Left ventricle myocardium inferior (tissue), 1 donor: Measurements from ENCODE around the gene WTIP. TPM values are rescaled to one million over a fixed set of nuclear protein-coding genes. Genes with fewer than 3 reads are reported as not detected.
"Not testable (repeated sequence)": the region's sequence is repeated elsewhere in the genome, so short reads cannot be mapped to it uniquely, and the experiment has no call there.

ENCODE experiments used
- DNase-seq: peaks from one replicate; pipeline ENCODE4 v3.0.0-alpha.2; 2020
- H3K27ac ChIP-seq: fragments of 200-600 bp; replicated peaks from 2 replicates; pipeline ENCODE4 v1.8.0; 2021
- H3K27me3 ChIP-seq: fragments of 200-600 bp; 2 replicates; pipeline ENCODE4 v1.8.0; 2021; ENCODE audit warnings: low read depth
- H3K36me3 ChIP-seq: fragments of 200-600 bp; 2 replicates; pipeline ENCODE4 v1.8.0; 2021
- H3K4me1 ChIP-seq: fragments of 200-600 bp; 2 replicates; pipeline ENCODE4 v1.8.0; 2021
- H3K4me3 ChIP-seq: fragments of 200-600 bp; 2 replicates; pipeline ENCODE4 v1.8.0; 2021; ENCODE audit warnings: mild to moderate bottlenecking, moderate library complexity
- H3K9me3 ChIP-seq: fragments of 200-600 bp; replicated peaks from 2 replicates; pipeline ENCODE4 v1.8.0; 2021
- CTCF ChIP-seq: fragments of 200-600 bp; IDR thresholded peaks from 2 replicates; pipeline ENCODE4 v1.8.0; 2021; ENCODE audit warnings: antibody characterized with exemption, mild to moderate bottlenecking, borderline replicate concordance
- intact Hi-C: fragments of 100-400 bp; cut with micrococcal nuclease; formaldehyde crosslinking; loops from one replicate; pipeline ENCODE4 v1.11.0; 2022
- total RNA-seq: library from RNA; stranded (reverse); fragmentation: NEBNext Ultra II Directional; extraction: Animal tissue kit (Norgen Biotek cat#: 25700); gene quantifications from one replicate; pipeline ENCODE4 v1.2.1, GENCODE V29; 2021
- donor health status: DM: no; HTN: yes; CAD: no; lungs with severe emphysema.

WTIP gene
- total RNA-seq, 1 donor from 2014 or later: 19.5 TPM

DNA sequence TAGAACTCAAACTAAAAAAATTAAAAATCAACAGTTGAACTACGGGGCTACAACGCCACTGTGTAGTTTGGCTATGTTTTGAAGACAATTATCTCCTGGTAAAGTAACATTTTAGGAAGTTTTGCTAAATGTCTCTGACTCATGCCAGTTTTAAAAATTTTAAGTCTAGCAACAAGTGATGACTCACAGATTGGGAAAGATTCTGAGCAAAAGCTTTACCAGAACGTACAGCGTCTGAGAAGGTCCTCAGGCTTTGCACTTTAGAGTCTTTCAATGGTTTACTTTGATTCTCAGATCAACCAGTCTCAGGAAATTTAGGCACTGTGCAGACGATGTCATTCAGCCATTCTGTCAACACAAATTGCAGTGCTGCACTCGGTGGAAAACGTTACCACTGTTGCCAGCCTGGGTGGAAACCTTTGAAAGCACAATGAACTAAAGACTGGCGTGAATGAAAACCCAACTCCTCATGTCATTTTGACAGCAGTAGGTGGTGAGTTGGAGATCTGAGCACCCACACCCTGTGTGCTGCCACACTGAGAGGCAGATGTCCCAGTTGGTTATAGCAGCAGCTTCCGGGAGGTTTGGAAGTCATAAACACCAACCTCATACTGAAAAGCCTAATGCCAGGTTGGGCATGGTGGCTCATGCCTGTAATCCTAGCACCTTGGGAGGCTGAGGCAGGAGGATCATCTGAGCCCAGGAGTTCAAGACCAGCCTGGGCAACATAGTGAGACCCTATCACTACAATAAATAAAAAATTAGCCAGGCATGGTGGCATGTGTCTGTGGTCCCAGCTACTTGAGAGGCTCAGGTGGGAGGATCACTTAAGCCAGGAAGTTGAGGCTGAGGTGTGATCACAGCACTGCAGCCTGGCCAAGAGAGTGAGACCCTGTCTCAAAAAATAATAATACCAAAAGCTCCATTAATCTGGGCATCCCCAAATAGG is 6.3 kb upstream of the WTIP start:
- intact Hi-C loops: no loop called here
- H3K36me3 ChIP-seq: peaks cover 31% of the 10 kb centered on the region
- no peak for DNase-seq
- no peak for TF ChIP-seq CTCF
- H3K4me1 ChIP-seq: peaks cover 4% of the 10 kb centered on the region
- H3K27ac ChIP-seq: peak overlapping the region; percentile 6
- H3K9me3 ChIP-seq: no peaks in the 10 kb centered on the region
- no peak overlapping the region for H3K4me3 ChIP-seq
- no peaks in the 10 kb centered on the region for H3K27me3 ChIP-seq

- Histone ChIP-seq H3K4me1 (peaks cover 9% of the 10 kb centered on the region), H3K9me3 (no peaks in the 10 kb centered on the region), H3K27ac (peak overlapping the region; percentile 6), H3K27me3 (no peaks in the 10 kb centered on the region), H3K4me3 (no peak overlapping the region), H3K36me3 (peaks cover 25% of the 10 kb centered on the region)
- no peak for TF ChIP-seq CTCF
- DNase-seq: no peak
- intact Hi-C loops: no loop called here
Observed at GRCh38 chr19:34475975-34476594, 5.5 kb upstream of the WTIP start.

DNA sequence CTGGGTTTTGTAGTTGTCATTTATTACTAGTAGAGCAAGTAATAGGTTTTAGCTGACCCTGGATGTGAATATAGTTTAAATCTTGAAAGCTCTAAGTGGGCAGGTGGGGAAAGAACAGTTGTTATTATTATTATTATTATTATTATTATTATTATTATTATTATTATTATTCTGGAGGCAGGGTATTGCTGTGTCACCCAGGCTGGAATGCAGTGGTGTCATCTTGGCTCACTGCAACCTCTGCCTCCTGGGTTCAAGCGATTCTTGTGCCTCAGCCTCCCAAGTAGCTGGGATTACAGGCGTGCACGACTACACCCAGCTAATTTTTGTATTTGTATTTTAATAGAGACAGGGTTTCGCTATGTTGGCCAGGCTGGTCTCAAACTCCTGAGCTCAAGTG is 3.1 kb upstream of the WTIP start:
- H3K9me3 ChIP-seq, DNase-seq, H3K4me3 ChIP-seq, H3K27me3 ChIP-seq, H3K27ac ChIP-seq, intact Hi-C loops, H3K36me3 ChIP-seq: not testable (repeated sequence)
- H3K4me1 ChIP-seq: peaks cover 25% of the 10 kb centered on the region

- H3K4me1 ChIP-seq: peaks cover 34% of the 10 kb centered on the region
- no peak overlapping the region for H3K4me3 ChIP-seq
- H3K36me3 ChIP-seq: no peaks in the 10 kb centered on the region
- no peak for TF ChIP-seq CTCF
- no peak overlapping the region for H3K27ac ChIP-seq
- intact Hi-C loops: no loop called here
- no peaks in the 10 kb centered on the region for H3K9me3 ChIP-seq
- DNase-seq: no peak
- H3K27me3 ChIP-seq: no peaks in the 10 kb centered on the region
Observed at GRCh38 chr19:34479396-34479795, 2.2 kb upstream of the WTIP start.

- Histone ChIP-seq H3K36me3 (no peaks in the 10 kb centered on the region), H3K4me1 (peaks cover 41% of the 10 kb centered on the region), H3K9me3 (no peaks in the 10 kb centered on the region), H3K4me3 (peak overlapping the region; percentile 82), H3K27ac (peak overlapping the region; percentile 90), H3K27me3 (no peaks in the 10 kb centered on the region)
- TF ChIP-seq CTCF: no peak
- DNase-seq: no peak
- intact Hi-C loops: no loop called here
Observed at GRCh38 chr19:34480491-34480890, 1.1 kb upstream of the WTIP start.
